Camera-type eye (tissue), 1 donor: ENCODE results near the gene ZNF141. TPM values are rescaled to one million over a fixed set of nuclear protein-coding genes. Genes with fewer than 3 reads are reported as not detected.

Source experiments
- total RNA-seq: library from RNA; depleted of rRNA; stranded (reverse); fragments of >200 nt; gene quantifications from one replicate; pipeline ENCODE4 v1.2.3, GENCODE V29; 2014

The ZNF141 gene
- 77.2 TPM for total RNA-seq

GRCh38 chr4:337143-337931 lies at the start of gene ZNF141:
Gene ZNF141, plus strand, starts transcription at chr4:337814. Its CDS starts 170 bp downstream, at chr4:337984.

GRCh38 chr4:304969-305680 lies 32.5 kb upstream of the ZNF141 start, which contains the start of gene ZNF732:
Gene ZNF732, minus strand, starts transcription at chr4:305474. Its CDS starts 164 bp downstream, at chr4:305310.

Other genes starting within 250 kb of the ZNF141 start
- gene ZNF718, start 213.3 kb upstream of the ZNF141 start, total RNA-seq, result 30.5 TPM
- gene ZNF732, start 32.3 kb upstream of the ZNF141 start, total RNA-seq, result 5.1 TPM
- gene ZNF721, start 161.3 kb downstream of the ZNF141 start, total RNA-seq, result 83.1 TPM
- gene PIGG, start 161.4 kb downstream of the ZNF141 start, total RNA-seq, result 54.4 TPM
- 1.3 TPM for gene TMEM271, start 238.5 kb downstream of the ZNF141 start, total RNA-seq